K562 (cell line): ENCODE data around the gene CCN2. TPM values are rescaled to one million over a fixed set of nuclear protein-coding genes. Genes with fewer than 3 reads are reported as not detected.

Experiments
- ATAC-seq: fragments of 200-7000 bp; cut with Tn5 transposase; 3 replicates; pipeline ENCODE4 v1.9.1; 2020; ENCODE audit warnings: moderate library complexity
- BruUV-seq: library from RNA; stranded (reverse); fragments of 400-500 nt; replicated peaks from 2 replicates; lab custom pipeline; 2021; lab: Mats Ljungman, UMichigan
- CTCF ChIA-PET: fragments of 300-600 bp; formaldehyde crosslinking; extraction: SDS; loops from one replicate; lab custom pipeline; 2021; ENCODE audit warnings: low intra/inter-chr PET ratio; lab: Yijun Ruan, JAX
- POLR2A ChIA-PET: fragments of 300-600, 350-650 bp; sonication (Branson Sonifier 250); formaldehyde crosslinking; extraction: SDS; loops from one replicate; lab custom pipeline; 2021; ENCODE audit warnings: antibody characterized with exemption, inconsistent platforms; lab: Yijun Ruan, JAX
- DNase-seq, 4 experiments: peaks; one replicate each; pipeline versions ENCODE4 v3.0.0 to v3.0.0-alpha.2; 2011 to 2018; ENCODE audit warnings: low spot score in 3 of 4, mixed read lengths in 3 of 4; ENCODE audit errors: extremely low read depth in 1 of 4
- FAIRE-seq: peaks from 2 replicates; lab custom pipeline; 2011; peaks lifted over from hg19 to GRCh38; lab: Jason Lieb, UNC
- H2AFZ ChIP-seq: 2 replicates; pipeline ENCODE4 v1.6.0; 2011; ENCODE audit warnings: low read depth, low read length, control low read depth, inconsistent platforms
- H3K27ac ChIP-seq: fragments of 200-600 bp; 3 replicates; pipeline ENCODE4 v1.8.0; 2011; ENCODE audit warnings: low read depth, mild to moderate bottlenecking, control low read depth, inconsistent platforms, low read length, moderate library complexity, mixed read lengths; ENCODE audit errors: extremely low read depth
- H3K27me3 ChIP-seq, 2 experiments: fragments of 300-600 bp in 1 of 2; 2 replicates in 1 of 2; 3 replicates in 1 of 2; pipeline versions ENCODE4 v1.6.0 to v1.8.0; 2011; ENCODE audit warnings: inconsistent platforms in 2 of 2, low read length in 2 of 2, mild to moderate bottlenecking in 1 of 2, mixed read lengths in 1 of 2, moderate library complexity in 1 of 2; ENCODE audit not compliant: control insufficient read depth in 2 of 2, insufficient read depth in 2 of 2
- H3K36me3 ChIP-seq: fragments of 300-600 bp; 3 replicates; pipeline ENCODE4 v1.8.0; 2011; ENCODE audit warnings: mild to moderate bottlenecking, low read length, inconsistent platforms; ENCODE audit not compliant: control insufficient read depth, insufficient read depth
- H3K4me1 ChIP-seq, 2 experiments: fragments of 200-600 bp in 1 of 2; replicated peaks in 1 of 2; 2 replicates in 1 of 2; 3 replicates in 1 of 2; pipeline versions ENCODE4 v1.5.1 to v1.8.0; 2011; ENCODE audit warnings: inconsistent platforms in 2 of 2, low read length in 2 of 2, mild to moderate bottlenecking in 1 of 2, mixed read lengths in 1 of 2, moderate library complexity in 1 of 2; ENCODE audit not compliant: control insufficient read depth in 2 of 2, insufficient read depth in 2 of 2
- H3K4me2 ChIP-seq: 2 replicates; pipeline ENCODE4 v1.6.1; 2011; ENCODE audit warnings: low read length, control low read depth, inconsistent platforms, mixed read lengths; ENCODE audit not compliant: insufficient read depth
- H3K4me3 ChIP-seq: fragments of 200-600 bp; sonication (generic), shearing (Covaris generic); 2 replicates; pipeline ENCODE4 v1.5.1; 2016; ENCODE audit warnings: control low read depth, inconsistent platforms
- H3K79me2 ChIP-seq: fragments of 200-600 bp; 3 replicates; pipeline ENCODE4 v1.8.0; 2011; ENCODE audit warnings: low read length, inconsistent platforms; ENCODE audit not compliant: control insufficient read depth, insufficient read depth
- H3K9ac ChIP-seq, 2 experiments: 2 replicates each; pipeline versions ENCODE4 v1.6.0 to v1.6.1; 2011; ENCODE audit warnings: low read depth in 2 of 2, low read length in 2 of 2, control low read depth in 1 of 2, inconsistent platforms in 1 of 2, mild to moderate bottlenecking in 1 of 2, mixed read lengths in 1 of 2; ENCODE audit not compliant: insufficient read depth in 1 of 2
- H3K9me1 ChIP-seq: one replicate; pipeline ENCODE4 v1.6.0; 2011; ENCODE audit warnings: inconsistent platforms, mild to moderate bottlenecking, low read length, moderate library complexity; ENCODE audit not compliant: control insufficient read depth, insufficient read depth
- H3K9me3 ChIP-seq: replicated peaks from 2 replicates; pipeline ENCODE4 v1.5.1; 2011; ENCODE audit warnings: low read depth, low read length, inconsistent platforms; ENCODE audit not compliant: control insufficient read depth, insufficient read depth
- H4K20me1 ChIP-seq: replicated peaks from 2 replicates; pipeline ENCODE4 v1.6.1; 2011; ENCODE audit warnings: low read length, inconsistent platforms, mixed read lengths; ENCODE audit not compliant: control insufficient read depth, insufficient read depth
- HNRNPUL1 ChIP-seq: fragments of 200-400 bp; formaldehyde crosslinking; IDR thresholded peaks from 2 replicates; pipeline ENCODE4 v1.6.1; 2017; ENCODE audit warnings: low read length
- POU5F1 ChIP-seq: fragments of 150-350 bp; IDR thresholded peaks from 2 replicates; pipeline ENCODE4 v1.6.1; 2014; ENCODE audit warnings: borderline replicate concordance, low read length, low read depth, mild to moderate bottlenecking; ENCODE audit not compliant: partially characterized antibody
- SIX5 ChIP-seq, 2 experiments: IDR thresholded peaks; 2 replicates each; pipeline ENCODE4 v1.6.1; 2011; ENCODE audit warnings: low read length in 2 of 2, borderline replicate concordance in 1 of 2, low read depth in 1 of 2, mild to moderate bottlenecking in 1 of 2, moderate library complexity in 1 of 2; ENCODE audit not compliant: insufficient read depth in 1 of 2
- ZNF253 ChIP-seq: fragments of 250-450 bp; sonication (Bioruptor Pico); conservative IDR thresholded peaks from 2 replicates; pipeline ENCODE4 v1.6.1; 2021; ENCODE audit warnings: mild to moderate bottlenecking
- ZNF408 ChIP-seq: fragments of 250-450 bp; sonication (Bioruptor Pico); IDR thresholded peaks from 2 replicates; pipeline ENCODE4 v1.4.0; 2020; ENCODE audit warnings: low read depth, mild to moderate bottlenecking, moderate library complexity
- ZNF507 ChIP-seq: conservative IDR thresholded peaks from 2 replicates; pipeline ENCODE4 v1.6.1; 2017; ENCODE audit warnings: missing genetic modification characterization, missing compliant biosample characterization
- WGBS: fragments of 100-300 bp; shearing (Covaris generic); methylation state at CpG from one replicate; pipeline ENCODE4 v1.1.6; 2016; ENCODE audit warnings: low coverage, mixed read lengths; ENCODE audit not compliant: insufficient coverage; ENCODE audit errors: missing lambda C conversion rate; 5-methylcytosine and 5-hydroxymethylcytosine counted together
- in situ Hi-C: fragments of 300-500 bp; cut with MboI; formaldehyde crosslinking; loops from 4 replicates; pipeline ENCODE4 v1.15.0; 2018; ENCODE audit warnings: inconsistent platforms, mixed read lengths
- intact Hi-C: fragments of 100-400 bp; cut with micrococcal nuclease; formaldehyde crosslinking; loops from 2 replicates; pipeline ENCODE4 v1.14.2; 2022
- polyA plus RNA-seq, 8 experiments: library from polyadenylated mRNA; depleted of rRNA in 4 of 8; stranded (reverse) in 5 of 8; unstranded in 3 of 8; fragments of >200 nt; fragmentation: Nextera tagmentation in 2 of 8; fragmentation: Illumina TruSeq in 1 of 8; extraction: Ambion mirVana in 2 of 8; extraction: Trizol in 1 of 8; gene quantifications; 2 replicates each; pipeline versions ENCODE4 v1.2.1 to v1.2.3, GENCODE V29; 2011 to 2014; ENCODE audit warnings: inconsistent platforms in 1 of 8, missing spikeins in 1 of 8
- total RNA-seq, 7 experiments: library from RNA; depleted of rRNA in 6 of 7; stranded (reverse); fragments of >200 nt in 6 of 7; fragmentation: Illumina TruSeq in 2 of 7; extraction: Trizol in 2 of 7; gene quantifications; 2 replicates each; pipeline versions ENCODE4 v1.2.1 to v1.2.3, GENCODE V29; 2011 to 2021; ENCODE audit warnings: low replicate concordance in 1 of 7
- TF ChIP-seq, protein P1 (sequence below): fragments of 450-650 bp; IDR thresholded peaks from 2 replicates; pipeline ENCODE4 v1.6.1; 2017; ENCODE audit warnings: antibody characterized with exemption, mild to moderate bottlenecking

Gene CCN2
- total and polyA plus RNA-seq, 9 of the 15 experiments (the other 6 are each of a cell fraction or from before 2014, with no cell fraction given), result 0.40 TPM; not detected in 8

DNA sequence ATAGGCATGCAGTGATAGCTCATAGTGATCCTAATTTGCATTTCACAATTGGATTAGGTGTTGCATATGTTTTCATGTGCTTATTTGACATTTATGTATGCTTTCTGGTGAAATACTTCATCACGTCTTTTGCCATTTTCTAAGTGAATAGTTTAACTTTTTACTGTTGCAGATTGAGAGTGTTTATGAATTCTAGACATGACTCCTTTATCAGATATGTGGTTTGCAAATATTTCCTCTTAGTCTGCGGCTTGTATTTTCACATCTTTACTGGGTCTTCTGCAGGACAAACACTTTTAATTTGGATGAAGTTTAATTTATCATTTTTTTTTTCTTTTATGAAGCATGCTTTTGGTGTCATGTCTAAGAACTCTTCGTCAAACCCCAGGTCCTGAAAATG is 39.2 kb downstream of the CCN2 start (continued):
- TF ChIP-seq, protein P1, sequence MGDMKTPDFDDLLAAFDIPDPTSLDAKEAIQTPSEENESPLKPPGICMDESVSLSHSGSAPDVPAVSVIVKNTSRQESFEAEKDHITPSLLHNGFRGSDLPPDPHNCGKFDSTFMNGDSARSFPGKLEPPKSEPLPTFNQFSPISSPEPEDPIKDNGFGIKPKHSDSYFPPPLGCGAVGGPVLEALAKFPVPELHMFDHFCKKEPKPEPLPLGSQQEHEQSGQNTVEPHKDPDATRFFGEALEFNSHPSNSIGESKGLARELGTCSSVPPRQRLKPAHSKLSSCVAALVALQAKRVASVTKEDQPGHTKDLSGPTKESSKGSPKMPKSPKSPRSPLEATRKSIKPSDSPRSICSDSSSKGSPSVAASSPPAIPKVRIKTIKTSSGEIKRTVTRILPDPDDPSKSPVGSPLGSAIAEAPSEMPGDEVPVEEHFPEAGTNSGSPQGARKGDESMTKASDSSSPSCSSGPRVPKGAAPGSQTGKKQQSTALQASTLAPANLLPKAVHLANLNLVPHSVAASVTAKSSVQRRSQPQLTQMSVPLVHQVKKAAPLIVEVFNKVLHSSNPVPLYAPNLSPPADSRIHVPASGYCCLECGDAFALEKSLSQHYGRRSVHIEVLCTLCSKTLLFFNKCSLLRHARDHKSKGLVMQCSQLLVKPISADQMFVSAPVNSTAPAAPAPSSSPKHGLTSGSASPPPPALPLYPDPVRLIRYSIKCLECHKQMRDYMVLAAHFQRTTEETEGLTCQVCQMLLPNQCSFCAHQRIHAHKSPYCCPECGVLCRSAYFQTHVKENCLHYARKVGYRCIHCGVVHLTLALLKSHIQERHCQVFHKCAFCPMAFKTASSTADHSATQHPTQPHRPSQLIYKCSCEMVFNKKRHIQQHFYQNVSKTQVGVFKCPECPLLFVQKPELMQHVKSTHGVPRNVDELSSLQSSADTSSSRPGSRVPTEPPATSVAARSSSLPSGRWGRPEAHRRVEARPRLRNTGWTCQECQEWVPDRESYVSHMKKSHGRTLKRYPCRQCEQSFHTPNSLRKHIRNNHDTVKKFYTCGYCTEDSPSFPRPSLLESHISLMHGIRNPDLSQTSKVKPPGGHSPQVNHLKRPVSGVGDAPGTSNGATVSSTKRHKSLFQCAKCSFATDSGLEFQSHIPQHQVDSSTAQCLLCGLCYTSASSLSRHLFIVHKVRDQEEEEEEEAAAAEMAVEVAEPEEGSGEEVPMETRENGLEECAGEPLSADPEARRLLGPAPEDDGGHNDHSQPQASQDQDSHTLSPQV, result no peak

DNA sequence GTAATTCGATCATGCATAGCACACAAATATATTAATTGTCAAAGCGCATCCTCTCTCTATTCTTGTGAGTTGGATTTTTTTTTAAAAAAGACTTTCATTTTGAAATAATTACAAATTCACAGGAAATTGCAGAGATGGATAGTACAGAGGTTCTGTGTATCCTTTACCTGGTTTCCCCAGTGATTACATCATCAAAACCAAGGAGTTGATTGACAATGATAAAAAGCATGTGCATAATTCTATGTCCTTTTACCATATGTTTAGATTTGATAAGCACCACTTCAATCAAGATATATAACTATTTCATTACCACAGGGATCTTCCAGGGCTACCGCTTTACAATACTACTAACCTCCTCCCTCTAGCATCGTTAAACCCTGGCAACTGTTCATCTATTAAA is 40.2 kb downstream of the CCN2 start:
- H3K27me3 ChIP-seq, result no peaks in the 10 kb centered on the region; a peak in 1 of 5 replicates
- no peak overlapping the region for H3K4me2 ChIP-seq
- in situ Hi-C loops (loop anchor here (10.0 to 25.0 kb wide), 2 partner anchors 216 to 1651 kb away; no protein-coding TSS in a partner anchor), intact Hi-C loops (loop anchor here (1.0 to 5.0 kb wide), 4 partner anchors 131 to 1024 kb away; no protein-coding TSS in a partner anchor)
- H3K9me1 ChIP-seq, result no peaks in the 10 kb centered on the region
- H3K9ac ChIP-seq, result no peak overlapping the region
- ATAC-seq, result no peak
- no TSS peak for BruUV-seq
- no peaks in the 10 kb centered on the region for H3K9me3 ChIP-seq
- H3K79me2 ChIP-seq, result no peaks in the 10 kb centered on the region
- H3K27ac ChIP-seq, result no peak overlapping the region
- no peaks in the 10 kb centered on the region for H3K4me1 ChIP-seq
- WGBS, result 1% methylated on average over 4 of the region's 4 CpGs
- no peak for DNase-seq
- CTCF ChIA-PET, result interaction anchor here (1.7 kb wide), 1 partner anchor 215 kb away, joined by 7 read pairs; no protein-coding TSS in a partner anchor
- H3K36me3 ChIP-seq, result no peaks in the 10 kb centered on the region
- no peaks in the 10 kb centered on the region for H4K20me1 ChIP-seq
- H3K4me3 ChIP-seq, result no peak overlapping the region
- POLR2A ChIA-PET, result no interaction called here
- H2AFZ ChIP-seq, result no peak overlapping the region
- FAIRE-seq, result no peak
- no peak for TF ChIP-seq ZNF507 (tag)
- no peak for TF ChIP-seq HNRNPUL1
- TF ChIP-seq POU5F1, result no peak
- TF ChIP-seq ZNF253 (CRISPR knock-in tag), result no peak
- TF ChIP-seq ZNF408, result no peak
- no peak for TF ChIP-seq SIX5 (IDR thresholded peaks at IDR 0.05; ENCODE audit: borderline replicate concordance in 1 of 2, insufficient read depth in 1 of 2, low read depth in 1 of 2, low read length in 2 of 2)
